ENCODE data around the gene MRPL32. TPM values are rescaled to one million over a fixed set of nuclear protein-coding genes. Genes with fewer than 3 reads are reported as not detected.

The MRPL32 gene
- total RNA-seq, 1 donor from 2014 or later, result 37.2 TPM

DNA sequence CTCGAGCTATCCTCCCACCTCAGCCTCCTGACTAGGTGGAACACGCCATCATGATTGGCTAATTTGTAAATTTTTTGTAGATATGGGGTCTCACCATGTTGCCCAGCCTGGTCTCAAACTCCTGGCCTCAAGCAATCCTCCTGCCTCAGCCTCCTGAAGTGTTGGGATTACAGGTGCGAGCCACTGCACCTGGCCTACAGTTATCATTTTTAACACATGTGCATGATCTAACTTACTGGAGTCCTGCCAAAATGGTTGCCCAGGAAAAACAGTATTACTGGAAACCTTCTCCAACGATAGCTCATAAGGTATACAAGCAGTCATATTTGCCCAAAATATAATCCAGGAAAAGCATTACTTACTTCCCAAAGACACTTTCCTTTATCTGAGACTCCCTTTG is 20.2 kb downstream of the MRPL32 start:
- no peaks in the 10 kb centered on the region for H3K9me3 Mint-ChIP-seq (ENCODE audit: unreplicated experiment)
- no peaks in the 10 kb centered on the region for H3K27me3 Mint-ChIP-seq (ENCODE audit: unreplicated experiment)
- TF ChIP-seq, protein P1, sequence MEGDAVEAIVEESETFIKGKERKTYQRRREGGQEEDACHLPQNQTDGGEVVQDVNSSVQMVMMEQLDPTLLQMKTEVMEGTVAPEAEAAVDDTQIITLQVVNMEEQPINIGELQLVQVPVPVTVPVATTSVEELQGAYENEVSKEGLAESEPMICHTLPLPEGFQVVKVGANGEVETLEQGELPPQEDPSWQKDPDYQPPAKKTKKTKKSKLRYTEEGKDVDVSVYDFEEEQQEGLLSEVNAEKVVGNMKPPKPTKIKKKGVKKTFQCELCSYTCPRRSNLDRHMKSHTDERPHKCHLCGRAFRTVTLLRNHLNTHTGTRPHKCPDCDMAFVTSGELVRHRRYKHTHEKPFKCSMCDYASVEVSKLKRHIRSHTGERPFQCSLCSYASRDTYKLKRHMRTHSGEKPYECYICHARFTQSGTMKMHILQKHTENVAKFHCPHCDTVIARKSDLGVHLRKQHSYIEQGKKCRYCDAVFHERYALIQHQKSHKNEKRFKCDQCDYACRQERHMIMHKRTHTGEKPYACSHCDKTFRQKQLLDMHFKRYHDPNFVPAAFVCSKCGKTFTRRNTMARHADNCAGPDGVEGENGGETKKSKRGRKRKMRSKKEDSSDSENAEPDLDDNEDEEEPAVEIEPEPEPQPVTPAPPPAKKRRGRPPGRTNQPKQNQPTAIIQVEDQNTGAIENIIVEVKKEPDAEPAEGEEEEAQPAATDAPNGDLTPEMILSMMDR (IDR thresholded peaks at IDR 0.05; ENCODE audit: unreplicated experiment), result no peak
- H3K36me3 Mint-ChIP-seq (ENCODE audit: low read depth, unreplicated experiment), result no peaks in the 10 kb centered on the region
- H3K4me3 Mint-ChIP-seq (ENCODE audit: unreplicated experiment), result no peak overlapping the region
- no peak overlapping the region for H3K27ac Mint-ChIP-seq (ENCODE audit: unreplicated experiment)
- DNase-seq (ENCODE audit: low spot score), result no peak
- no peaks in the 10 kb centered on the region for H3K4me1 Mint-ChIP-seq (ENCODE audit: unreplicated experiment)

DNA sequence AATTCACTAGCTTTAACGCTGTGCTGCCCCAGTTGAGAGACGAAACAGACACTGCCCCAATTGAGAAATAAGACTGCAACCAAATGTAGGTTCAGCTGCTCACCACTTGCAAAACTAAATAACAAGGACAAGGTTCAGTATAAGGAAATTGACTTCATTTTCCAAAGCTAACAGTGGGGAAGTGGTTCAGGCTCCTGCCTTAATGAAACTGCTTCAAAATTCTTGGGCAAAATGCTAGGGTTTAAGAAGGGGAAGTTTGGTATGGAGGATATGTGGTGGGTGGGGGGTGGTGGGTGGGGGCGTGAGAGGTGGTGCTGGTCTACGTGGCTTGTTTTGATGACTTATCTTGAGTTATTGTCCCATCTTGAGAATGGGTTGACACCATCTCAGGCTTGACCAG is 21.8 kb downstream of the MRPL32 start:
- Mint-ChIP-seq H3K4me1 (ENCODE audit: unreplicated experiment) (no peaks in the 10 kb centered on the region), H3K9me3 (ENCODE audit: unreplicated experiment) (no peaks in the 10 kb centered on the region), H3K27me3 (ENCODE audit: unreplicated experiment) (no peaks in the 10 kb centered on the region), H3K4me3 (ENCODE audit: unreplicated experiment) (no peak overlapping the region), H3K27ac (ENCODE audit: unreplicated experiment) (no peak overlapping the region), H3K36me3 (ENCODE audit: low read depth, unreplicated experiment) (no peaks in the 10 kb centered on the region)
- no peak for DNase-seq (ENCODE audit: low spot score)
- TF ChIP-seq, protein P1 (IDR thresholded peaks at IDR 0.05; ENCODE audit: unreplicated experiment), result no peak

DNA sequence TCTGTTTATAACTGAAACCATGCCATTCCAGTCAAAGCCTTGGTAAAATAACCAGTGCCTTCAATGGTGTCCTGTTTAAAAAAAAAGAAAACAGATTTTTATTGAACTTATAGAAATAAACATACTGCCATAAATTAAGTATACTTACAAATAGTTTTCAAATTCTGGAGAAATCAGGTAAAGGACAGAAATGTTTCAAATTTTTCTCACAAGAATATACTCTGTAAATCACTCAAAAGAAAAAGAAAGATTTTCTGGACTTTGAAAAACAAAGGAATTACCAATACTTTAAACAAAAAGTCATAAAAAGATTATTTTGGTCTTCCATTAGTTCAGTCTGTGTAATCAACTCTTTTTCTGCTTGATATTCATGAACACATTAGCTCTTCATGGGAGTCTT is 23.9 kb downstream of the MRPL32 start:
- Mint-ChIP-seq H3K4me3 (ENCODE audit: unreplicated experiment) (no peak overlapping the region), H3K9me3 (ENCODE audit: unreplicated experiment) (no peaks in the 10 kb centered on the region), H3K27me3 (ENCODE audit: unreplicated experiment) (no peaks in the 10 kb centered on the region), H3K27ac (ENCODE audit: unreplicated experiment) (no peak overlapping the region), H3K4me1 (ENCODE audit: unreplicated experiment) (no peaks in the 10 kb centered on the region), H3K36me3 (ENCODE audit: low read depth, unreplicated experiment) (no peaks in the 10 kb centered on the region)
- TF ChIP-seq, protein P1 (IDR thresholded peaks at IDR 0.05; ENCODE audit: unreplicated experiment), result no peak
- DNase-seq (ENCODE audit: low spot score), result no peak

DNA sequence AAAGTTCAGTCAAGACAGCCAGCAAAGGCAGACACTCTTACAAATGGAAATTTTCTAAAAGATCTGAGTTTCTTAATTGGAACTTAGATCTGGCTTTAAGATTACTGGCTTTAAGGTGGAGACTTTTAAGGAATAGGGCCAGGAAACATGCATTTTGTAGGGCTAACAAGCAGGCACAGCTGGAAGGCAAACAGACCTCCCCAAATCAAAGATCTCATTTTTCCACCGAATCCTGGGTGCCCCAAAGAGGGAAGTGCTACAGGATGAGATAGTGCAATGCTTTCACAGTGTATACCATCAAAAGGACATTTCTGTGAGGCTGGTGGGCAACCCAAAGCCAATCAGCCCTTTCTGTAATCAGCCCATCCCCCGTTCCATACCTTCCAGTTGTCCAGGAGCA is 27.4 kb downstream of the MRPL32 start:
- no peaks in the 10 kb centered on the region for H3K4me1 Mint-ChIP-seq (ENCODE audit: unreplicated experiment)
- no peak for DNase-seq (ENCODE audit: low spot score)
- no peaks in the 10 kb centered on the region for H3K9me3 Mint-ChIP-seq (ENCODE audit: unreplicated experiment)
- H3K27ac Mint-ChIP-seq (ENCODE audit: unreplicated experiment), result no peak overlapping the region
- H3K4me3 Mint-ChIP-seq (ENCODE audit: unreplicated experiment), result no peak overlapping the region
- H3K36me3 Mint-ChIP-seq (ENCODE audit: low read depth, unreplicated experiment), result no peaks in the 10 kb centered on the region
- no peaks in the 10 kb centered on the region for H3K27me3 Mint-ChIP-seq (ENCODE audit: unreplicated experiment)
- TF ChIP-seq, protein P1 (IDR thresholded peaks at IDR 0.05; ENCODE audit: unreplicated experiment), result no peak

DNA sequence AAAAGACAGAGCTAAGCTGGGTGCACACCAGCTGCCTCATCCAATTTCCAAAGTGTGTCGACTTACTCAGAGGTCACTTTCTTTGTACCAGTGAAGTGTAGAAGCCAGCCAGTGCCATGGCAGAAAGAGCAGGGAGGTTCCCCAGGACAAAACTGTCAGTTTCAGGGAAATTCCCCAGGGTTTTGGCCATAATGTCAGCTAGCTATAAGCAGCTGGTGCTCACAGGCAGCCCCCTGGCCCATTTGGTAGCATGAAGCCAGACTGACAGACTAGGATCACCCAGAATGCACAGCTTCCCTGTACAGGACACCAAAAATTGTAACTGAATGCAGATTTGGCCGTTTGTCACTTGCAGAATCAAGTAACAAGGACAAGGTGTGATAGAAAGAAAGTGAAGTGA is 28.6 kb downstream of the MRPL32 start:
- TF ChIP-seq, protein P1 (IDR thresholded peaks at IDR 0.05; ENCODE audit: unreplicated experiment), result no peak
- Mint-ChIP-seq H3K36me3 (ENCODE audit: low read depth, unreplicated experiment) (no peaks in the 10 kb centered on the region), H3K9me3 (ENCODE audit: unreplicated experiment) (no peaks in the 10 kb centered on the region), H3K27ac (ENCODE audit: unreplicated experiment) (no peak overlapping the region), H3K4me1 (ENCODE audit: unreplicated experiment) (no peaks in the 10 kb centered on the region), H3K27me3 (ENCODE audit: unreplicated experiment) (no peaks in the 10 kb centered on the region), H3K4me3 (ENCODE audit: unreplicated experiment) (no peak overlapping the region)
- no peak for DNase-seq (ENCODE audit: low spot score)

All from endothelial cell (in vitro differentiated cells).